Fibroblast of mammary gland (primary cell): ENCODE results near the gene TLE6.
"Not testable (repeated sequence)": the region's sequence is repeated elsewhere in the genome, so short reads cannot be mapped to it uniquely, and the experiment has no call there.

Experiments
- DNase-seq: peaks from one replicate; pipeline ENCODE4 v3.0.0-alpha.2; 2010; ENCODE audit warnings: low read depth
- H3K4me3 ChIP-seq: 2 replicates; pipeline ENCODE4 v1.5.1; 2011; ENCODE audit warnings: low read depth, mild to moderate bottlenecking, low read length, moderate library complexity; ENCODE audit not compliant: control insufficient read depth
- TF ChIP-seq, protein P1 (sequence below): conservative IDR thresholded peaks from 2 replicates; pipeline ENCODE4 v1.5.1; 2011; ENCODE audit warnings: low read depth, low read length, inconsistent platforms; ENCODE audit not compliant: control insufficient read depth, insufficient read depth

TLE6 gene

DNA sequence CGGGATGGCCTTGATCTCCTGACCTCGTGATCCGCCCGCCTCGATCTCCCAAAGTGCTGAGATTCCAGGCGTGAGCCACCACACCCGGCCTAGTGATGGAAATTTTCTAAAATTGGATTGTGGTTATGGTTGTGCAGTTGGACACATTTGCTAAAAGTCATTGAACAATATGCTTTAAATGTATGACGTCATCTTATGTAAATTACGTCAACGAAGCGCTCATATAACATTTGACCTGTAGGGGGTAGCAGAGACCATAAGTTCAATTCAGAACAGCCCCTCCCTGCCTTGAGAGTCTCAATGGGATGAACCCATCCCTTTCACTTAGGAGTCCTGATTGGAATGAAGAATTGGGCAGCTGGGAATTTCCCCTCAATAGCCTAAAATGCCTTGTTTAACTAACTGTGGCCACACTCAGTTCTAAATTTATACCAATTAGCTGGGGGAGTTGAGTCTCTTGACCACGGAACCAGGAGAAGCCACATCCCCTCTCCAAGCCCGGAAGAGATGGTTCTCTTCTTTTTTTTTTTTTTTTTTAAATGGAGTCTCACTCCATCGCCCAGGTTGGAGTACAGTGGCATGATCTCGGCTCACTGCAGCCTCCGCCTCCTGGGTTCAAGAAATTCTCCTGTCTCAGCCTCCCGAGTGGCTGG is 15.2 kb upstream of the TLE6 start:
- H3K4me3 ChIP-seq: no peak overlapping the region
- DNase-seq: peak; percentile 87
- TF ChIP-seq, protein P1, sequence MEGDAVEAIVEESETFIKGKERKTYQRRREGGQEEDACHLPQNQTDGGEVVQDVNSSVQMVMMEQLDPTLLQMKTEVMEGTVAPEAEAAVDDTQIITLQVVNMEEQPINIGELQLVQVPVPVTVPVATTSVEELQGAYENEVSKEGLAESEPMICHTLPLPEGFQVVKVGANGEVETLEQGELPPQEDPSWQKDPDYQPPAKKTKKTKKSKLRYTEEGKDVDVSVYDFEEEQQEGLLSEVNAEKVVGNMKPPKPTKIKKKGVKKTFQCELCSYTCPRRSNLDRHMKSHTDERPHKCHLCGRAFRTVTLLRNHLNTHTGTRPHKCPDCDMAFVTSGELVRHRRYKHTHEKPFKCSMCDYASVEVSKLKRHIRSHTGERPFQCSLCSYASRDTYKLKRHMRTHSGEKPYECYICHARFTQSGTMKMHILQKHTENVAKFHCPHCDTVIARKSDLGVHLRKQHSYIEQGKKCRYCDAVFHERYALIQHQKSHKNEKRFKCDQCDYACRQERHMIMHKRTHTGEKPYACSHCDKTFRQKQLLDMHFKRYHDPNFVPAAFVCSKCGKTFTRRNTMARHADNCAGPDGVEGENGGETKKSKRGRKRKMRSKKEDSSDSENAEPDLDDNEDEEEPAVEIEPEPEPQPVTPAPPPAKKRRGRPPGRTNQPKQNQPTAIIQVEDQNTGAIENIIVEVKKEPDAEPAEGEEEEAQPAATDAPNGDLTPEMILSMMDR: peak; percentile 72

- DNase-seq: no peak
- TF ChIP-seq, protein P1: no peak
- H3K4me3 ChIP-seq: no peak overlapping the region
These were observed 14.2 kb upstream of the TLE6 start for GRCh38 chr19:2963122-2963521.

DNA sequence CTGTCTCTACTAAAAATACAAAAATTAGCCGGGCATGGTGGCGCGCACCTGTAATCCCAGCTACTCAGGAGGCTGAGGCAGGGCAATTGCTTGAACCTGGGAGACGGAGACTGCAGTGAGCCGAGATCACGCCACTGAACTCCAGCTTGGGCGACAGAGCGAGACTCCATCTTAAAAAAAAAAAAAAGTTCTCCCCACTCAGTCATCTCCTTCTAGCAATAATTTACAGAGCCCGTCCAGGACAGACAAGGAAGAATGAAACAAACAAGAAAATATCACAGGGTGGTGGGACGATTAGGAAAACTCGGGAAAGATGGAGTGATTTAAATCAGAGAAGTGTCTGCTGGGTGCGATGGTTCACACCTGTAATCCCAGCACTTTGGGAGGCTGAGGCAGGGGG is 13.7 kb upstream of the TLE6 start:
- not testable (repeated sequence) for DNase-seq, H3K4me3 ChIP-seq

DNA sequence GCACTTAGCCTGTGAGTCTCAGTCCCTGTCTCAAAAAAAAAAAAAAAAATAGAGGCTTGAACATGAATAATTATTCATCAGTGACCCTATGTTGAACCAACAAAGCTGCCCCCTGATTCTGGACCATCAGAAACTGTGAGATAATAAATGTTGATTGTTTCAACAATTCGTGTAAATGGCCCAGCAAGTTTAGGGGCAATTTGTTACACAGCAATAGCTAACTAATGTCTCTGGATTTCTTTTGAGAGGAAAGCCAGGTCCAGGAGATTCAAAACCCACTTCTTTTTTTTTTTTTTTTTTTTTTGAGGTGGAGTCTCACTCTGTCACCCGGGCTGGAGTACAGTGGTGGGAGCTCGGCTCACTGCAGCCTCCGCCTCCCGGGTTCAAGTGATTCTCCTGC is 12.5 kb upstream of the TLE6 start:
- TF ChIP-seq, protein P1: no peak
- DNase-seq: no peak
- no peak overlapping the region for H3K4me3 ChIP-seq

DNA sequence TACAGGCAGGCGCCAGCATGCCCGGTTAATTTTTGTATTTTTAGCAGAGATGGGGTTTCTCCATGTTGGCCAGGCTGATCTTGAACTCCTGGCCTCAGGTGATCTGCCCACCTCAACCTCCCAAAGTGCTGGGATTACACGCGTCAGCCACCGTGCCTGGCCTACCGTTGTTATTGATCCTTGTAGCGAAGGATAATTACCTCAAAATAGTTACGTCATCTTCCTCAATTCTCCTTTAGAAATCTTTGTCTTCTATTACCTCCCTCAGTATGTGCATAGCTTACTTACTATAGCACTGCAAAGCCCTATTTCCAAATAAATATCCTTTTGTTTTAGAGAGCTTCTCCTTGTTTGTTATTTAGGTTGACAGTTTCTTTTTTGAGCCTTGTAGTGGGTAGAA is 9.4 kb upstream of the TLE6 start:
- TF ChIP-seq, protein P1: no peak
- H3K4me3 ChIP-seq: no peak overlapping the region
- DNase-seq: no peak

DNA sequence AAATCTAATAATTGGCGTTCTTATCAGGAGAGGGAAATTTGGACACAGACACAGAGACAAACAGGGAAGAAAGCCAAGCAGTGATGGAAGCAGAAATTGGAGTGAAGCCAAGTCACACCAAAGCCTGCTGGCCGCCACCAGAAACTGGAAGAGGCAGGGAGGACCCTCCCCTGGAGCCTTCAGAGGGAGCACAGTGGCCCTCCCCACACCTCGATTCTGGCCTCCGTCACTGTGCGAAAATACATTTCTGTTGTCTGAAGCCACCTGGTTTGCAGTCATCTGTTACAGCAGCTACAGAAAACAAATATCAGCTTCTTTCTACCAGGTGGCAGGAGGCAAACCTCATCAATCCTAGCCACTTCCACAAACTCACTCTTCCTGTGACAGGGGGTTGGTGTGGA is 8.3 kb upstream of the TLE6 start:
- DNase-seq: peak; percentile 49
- no peak overlapping the region for H3K4me3 ChIP-seq
- TF ChIP-seq, protein P1: no peak

DNA sequence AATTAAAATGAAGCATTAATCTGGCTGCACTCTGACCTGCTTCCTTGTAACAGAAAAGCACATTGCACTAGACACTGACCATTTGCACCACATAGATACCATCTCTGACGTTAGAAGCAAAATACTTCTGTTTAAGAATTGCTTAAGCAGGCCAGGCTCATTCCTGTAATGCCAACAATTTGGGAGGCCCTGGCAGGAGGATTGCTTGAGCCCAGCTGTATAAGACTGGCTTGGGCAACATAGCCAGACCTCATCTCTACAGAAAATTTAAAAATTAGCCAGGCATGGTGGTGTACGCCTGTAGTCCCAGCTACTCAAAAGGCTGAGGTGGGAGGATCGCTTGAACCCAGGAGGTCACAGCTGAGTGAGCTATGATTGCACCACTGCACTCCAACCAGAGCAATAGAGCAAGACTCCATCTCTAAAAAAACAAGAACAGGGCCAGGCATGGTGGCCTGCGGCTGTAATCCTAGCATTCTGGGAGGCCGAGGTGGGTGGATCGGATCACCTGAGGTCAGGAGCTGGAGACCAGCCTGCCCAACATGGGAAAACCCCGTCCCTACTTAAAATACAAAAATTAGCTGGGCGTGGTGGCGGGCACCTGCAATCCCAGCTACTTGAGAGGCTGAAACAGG is 7.0 kb upstream of the TLE6 start:
- DNase-seq: no peak
- H3K4me3 ChIP-seq: no peak overlapping the region
- TF ChIP-seq, protein P1: no peak
